Uterus (tissue), 4 donors: ENCODE data around the gene CTDNEP1. TPM values are rescaled to one million over a fixed set of nuclear protein-coding genes. Genes with fewer than 3 reads are reported as not detected.

Experiments
- DNase-seq, 2 donors: peaks; one replicate each; pipeline ENCODE4 v3.0.0-alpha.2; 2019 to 2020
- H3K27ac ChIP-seq, 2 donors: fragments of 200-600 bp; sonication (generic); 1 replicate in 1 of 2; 2 replicates in 1 of 2; pipeline ENCODE4 v1.5.1; 2016 to 2018
- H3K27me3 ChIP-seq, 2 donors: fragments of 200-600 bp; sonication (generic); one replicate each; pipeline ENCODE4 v1.5.1; 2018 to 2019; ENCODE audit warnings: control low read depth in 1 of 2
- H3K36me3 ChIP-seq, 2 donors: fragments of 200-600 bp; sonication (generic); one replicate each; pipeline ENCODE4 v1.5.1; 2019; ENCODE audit warnings: control low read depth in 1 of 2
- H3K4me1 ChIP-seq, 2 donors: fragments of 200-600 bp; sonication (generic); one replicate each; pipeline ENCODE4 v1.5.1; 2018 to 2019; ENCODE audit warnings: control low read depth in 1 of 2
- H3K4me3 ChIP-seq, 2 donors: fragments of 200-600 bp; sonication (generic); 1 replicate in 1 of 2; 2 replicates in 1 of 2; pipeline ENCODE4 v1.5.1; 2018 to 2019; ENCODE audit warnings: mild to moderate bottlenecking in 1 of 2
- H3K9me3 ChIP-seq, 2 donors: fragments of 200-600 bp; sonication (generic); one replicate each; pipeline ENCODE4 v1.5.1; 2019; ENCODE audit warnings: control low read depth in 1 of 2
- CTCF ChIP-seq, 4 experiments: fragments of 200-600 bp in 2 of 4; fragments of 450-650 bp in 2 of 4; sonication (generic) in 2 of 4; IDR thresholded peaks; one replicate each; pipeline ENCODE4 v1.5.1; 2016 to 2019; ENCODE audit warnings: antibody characterized with exemption in 4 of 4, mild to moderate bottlenecking in 2 of 4, moderate library complexity in 1 of 4
- POLR2A ChIP-seq, 2 donors: fragments of 450-650 bp; IDR thresholded peaks; one replicate each; pipeline ENCODE4 v1.6.1; 2016; ENCODE audit warnings: antibody characterized with exemption in 2 of 2, mild to moderate bottlenecking in 1 of 2, moderate library complexity in 1 of 2
- intact Hi-C: fragments of 100-400 bp; cut with DNase I; formaldehyde crosslinking; loops from one replicate; pipeline ENCODE4 v1.15.1; 2023; ENCODE audit warnings: low total_unique reads
- total RNA-seq, 4 donors: library from RNA; depleted of rRNA in 3 of 4; stranded (reverse); fragments of >200 nt in 3 of 4; gene quantifications; one replicate each; pipeline versions ENCODE4 v1.1.0 to v1.2.4, GENCODE V29; 2014 to 2023
- donor health status: DM: yes; HTN: yes; CAD: no.

The CTDNEP1 gene
- total RNA-seq, 4 donors from 2014 or later: 13.8 to 115 (median 37.2) TPM

GRCh38 chr17:7241783-7242716, 9.5 kb downstream of the CTDNEP1 start, which contains the start of gene GABARAP:
Gene GABARAP, minus strand, starts transcription at chr17:7242449. Its CDS starts 119 bp downstream, at chr17:7242330.
- DNase-seq: peak; percentile 95 to 96
- intact Hi-C loops: no loop called here
- H3K4me3 ChIP-seq: peak within 1 kb of the TSS; percentile 75 to 93
- no peaks in the 10 kb centered on the region for H3K36me3 ChIP-seq
- TF ChIP-seq POLR2A (IDR thresholded peaks at IDR 0.05): peak; percentile 70 to 76
- TF ChIP-seq CTCF (IDR thresholded peaks at IDR 0.05): peak in 1 of 4 experiments; percentile 14
- peaks cover 7 to 9% of the 10 kb centered on the region in 2 donors for H3K4me1 ChIP-seq
- H3K27me3 ChIP-seq: no peaks in the 10 kb centered on the region
- H3K27ac ChIP-seq: peak within 1 kb of the TSS; percentile 95 to 99
- H3K9me3 ChIP-seq: no peaks in the 10 kb centered on the region

- peak overlapping the region; percentile 75 to 93 for H3K4me3 ChIP-seq
- intact Hi-C loops: no loop called here
- no peaks in the 10 kb centered on the region for H3K36me3 ChIP-seq
Measured at GRCh38 chr17:7241090-7241733, 10.3 kb downstream of the CTDNEP1 start.

GRCh38 chr17:7240375-7240774, 11.2 kb downstream of the CTDNEP1 start:
- H3K9me3 ChIP-seq: no peaks in the 10 kb centered on the region
- H3K4me3 ChIP-seq: peak overlapping the region in 1 of 2 donors; percentile 93
- DNase-seq: no peak
- no peaks in the 10 kb centered on the region for H3K27me3 ChIP-seq
- H3K27ac ChIP-seq: peak overlapping the region; percentile 95 to 99
- intact Hi-C loops: no loop called here
- H3K36me3 ChIP-seq: no peaks in the 10 kb centered on the region
- H3K4me1 ChIP-seq: peaks cover 9% of the 10 kb centered on the region in 2 donors
- TF ChIP-seq CTCF (IDR thresholded peaks at IDR 0.05): no peak
- TF ChIP-seq POLR2A (IDR thresholded peaks at IDR 0.05): no peak

More at GRCh38 chr17:7241090-7241733, 10.3 kb downstream of the CTDNEP1 start:
- peak overlapping the region; percentile 95 to 99 for H3K27ac ChIP-seq
- no peaks in the 10 kb centered on the region for H3K27me3 ChIP-seq
- H3K4me1 ChIP-seq: peaks cover 9% of the 10 kb centered on the region in 2 donors
- DNase-seq: no peak
- no peak for TF ChIP-seq POLR2A (IDR thresholded peaks at IDR 0.05)
- TF ChIP-seq CTCF (IDR thresholded peaks at IDR 0.05): no peak
- no peaks in the 10 kb centered on the region for H3K9me3 ChIP-seq

GRCh38 chr17:7239091-7240027, 12.2 kb downstream of the CTDNEP1 start, which contains the start of gene PHF23:
Gene PHF23, minus strand, starts transcription at chr17:7239457. Its CDS starts 178 bp downstream, at chr17:7239279.
- Histone ChIP-seq H3K36me3 (no peaks in the 10 kb centered on the region), H3K9me3 (no peaks in the 10 kb centered on the region), H3K4me3 (peak within 1 kb of the TSS; percentile 86 to 100), H3K27me3 (no peaks in the 10 kb centered on the region), H3K4me1 (peaks cover 9 to 14% of the 10 kb centered on the region in 2 donors), H3K27ac (peak within 1 kb of the TSS; percentile 96 to 99)
- DNase-seq: peak; percentile 99
- TF ChIP-seq POLR2A (IDR thresholded peaks at IDR 0.05) (peak; percentile 36 to 80), CTCF (IDR thresholded peaks at IDR 0.05) (peak in 1 of 4 experiments; percentile 35)
- intact Hi-C loops: no loop called here
